ENCODE results near the gene AK8.

The AK8 gene

DNA sequence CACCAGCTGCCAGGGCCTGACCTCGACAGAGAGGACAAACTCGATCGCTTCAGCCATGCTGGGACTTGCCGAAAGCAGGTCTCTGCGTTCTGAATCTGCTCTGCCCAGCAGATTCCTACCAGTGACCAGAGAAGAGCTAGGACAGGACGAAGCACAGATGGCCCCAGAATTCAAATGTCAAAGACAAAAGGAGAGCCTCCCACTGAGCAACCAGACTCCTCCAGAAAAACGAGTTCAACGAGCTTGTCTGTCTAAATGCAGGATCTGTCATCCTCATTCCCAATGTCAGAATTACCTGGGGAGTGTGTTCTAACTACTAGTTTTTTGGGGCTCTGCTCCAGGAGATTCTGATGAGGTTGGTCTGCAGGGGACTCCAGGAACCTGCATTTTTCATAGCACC is 13.4 kb downstream of the AK8 start:
- Histone ChIP-seq H2AFZ (ENCODE audit: low read depth, low read length) (no peak overlapping the region), H3K9ac (ENCODE audit: low read length) (no peak overlapping the region), H2BK12ac (ENCODE audit: low read length in 2 of 2) (no peak overlapping the region), H3K14ac (ENCODE audit: low read length in 2 of 2) (no peak overlapping the region), H4K8ac (ENCODE audit: low read length) (no peak overlapping the region), H3K27me3 (ENCODE audit: control insufficient read depth in 1 of 2, insufficient read depth in 1 of 2, low read length in 2 of 2) (peaks cover 17 to 39% of the 10 kb centered on the region in 2 experiments), H4K91ac (ENCODE audit: low read length) (no peak overlapping the region), H3K23ac (ENCODE audit: low read length in 2 of 2) (no peak overlapping the region), H3K4ac (ENCODE audit: low read depth in 1 of 2, low read length in 2 of 2) (no peak overlapping the region), H3K27ac (ENCODE audit: low read length, poor library complexity, severe bottlenecking) (no peak overlapping the region), H3K4me1 (ENCODE audit: control insufficient read depth, insufficient read depth, low read depth, low read length) (no peaks in the 10 kb centered on the region), H3K9me3 (ENCODE audit: control insufficient read depth, low read length) (no peaks in the 10 kb centered on the region), H3K36me3 (ENCODE audit: control insufficient read depth in 1 of 2, insufficient read depth in 2 of 2, low read depth in 1 of 2, low read length in 2 of 2) (no peaks in the 10 kb centered on the region), H3K4me2 (ENCODE audit: low read length, poor library complexity, severe bottlenecking) (no peak overlapping the region), H3K4me3 (ENCODE audit: insufficient read depth in 1 of 2, low read depth in 1 of 2, low read length in 2 of 2) (no peak overlapping the region), H2AK5ac (ENCODE audit: low read length, severe bottlenecking) (no peak overlapping the region), H2BK15ac (ENCODE audit: low read depth, poor library complexity, severe bottlenecking) (no peak overlapping the region), H3K18ac (ENCODE audit: low read depth in 1 of 2, low read length in 2 of 2) (no peak overlapping the region), H2BK5ac (ENCODE audit: low read depth, low read length, poor library complexity, severe bottlenecking) (no peak overlapping the region), H2BK120ac (ENCODE audit: low read depth, low read length) (no peak overlapping the region), H3K79me1 (replicated peaks; ENCODE audit: low read length, poor library complexity, severe bottlenecking) (no peaks in the 10 kb centered on the region)
- WGBS: 86% methylated on average over 6 of the region's 8 CpGs
- no peak for DNase-seq

DNA sequence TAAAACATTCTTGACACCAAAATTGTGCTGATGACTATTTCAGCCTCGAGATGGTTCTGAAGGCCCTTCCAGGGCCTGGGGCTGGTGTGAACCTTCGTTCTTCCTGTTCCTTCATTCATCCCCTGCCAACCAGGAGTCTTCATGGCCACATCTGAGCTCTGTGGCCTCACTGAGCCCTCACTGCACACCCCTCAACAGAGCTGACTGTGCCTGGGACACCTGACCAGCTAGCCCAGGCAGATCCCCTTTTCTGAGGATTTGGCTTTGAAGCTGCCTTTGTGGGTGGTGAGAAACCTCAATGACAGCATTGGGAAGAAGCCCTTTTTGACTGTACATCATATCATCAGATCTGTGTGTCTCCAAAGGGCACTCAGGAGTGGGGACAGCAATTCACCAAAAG is 13.8 kb downstream of the AK8 start:
- H3K14ac ChIP-seq (ENCODE audit: low read length in 2 of 2): no peak overlapping the region
- H3K4me3 ChIP-seq (ENCODE audit: insufficient read depth in 1 of 2, low read depth in 1 of 2, low read length in 2 of 2): no peak overlapping the region
- no peak overlapping the region for H4K91ac ChIP-seq (ENCODE audit: low read length)
- H3K4me2 ChIP-seq (ENCODE audit: low read length, poor library complexity, severe bottlenecking): no peak overlapping the region
- no peak overlapping the region for H2BK120ac ChIP-seq (ENCODE audit: low read depth, low read length)
- no peak overlapping the region for H2BK15ac ChIP-seq (ENCODE audit: low read depth, poor library complexity, severe bottlenecking)
- H3K18ac ChIP-seq (ENCODE audit: low read depth in 1 of 2, low read length in 2 of 2): no peak overlapping the region
- H3K23ac ChIP-seq (ENCODE audit: low read length in 2 of 2): no peak overlapping the region
- H2AFZ ChIP-seq (ENCODE audit: low read depth, low read length): no peak overlapping the region
- H3K4me1 ChIP-seq (ENCODE audit: control insufficient read depth, insufficient read depth, low read depth, low read length): no peaks in the 10 kb centered on the region
- H3K79me1 ChIP-seq (replicated peaks; ENCODE audit: low read length, poor library complexity, severe bottlenecking): no peaks in the 10 kb centered on the region
- no peak overlapping the region for H2AK5ac ChIP-seq (ENCODE audit: low read length, severe bottlenecking)
- no peak overlapping the region for H4K8ac ChIP-seq (ENCODE audit: low read length)
- no peak overlapping the region for H3K9ac ChIP-seq (ENCODE audit: low read length)
- H3K36me3 ChIP-seq (ENCODE audit: control insufficient read depth in 1 of 2, insufficient read depth in 2 of 2, low read depth in 1 of 2, low read length in 2 of 2): no peaks in the 10 kb centered on the region
- WGBS: 57% methylated on average over 2 of the region's 2 CpGs
- no peak overlapping the region for H2BK5ac ChIP-seq (ENCODE audit: low read depth, low read length, poor library complexity, severe bottlenecking)
- H3K4ac ChIP-seq (ENCODE audit: low read depth in 1 of 2, low read length in 2 of 2): no peak overlapping the region
- H2BK12ac ChIP-seq (ENCODE audit: low read length in 2 of 2): no peak overlapping the region
- no peak overlapping the region for H3K27ac ChIP-seq (ENCODE audit: low read length, poor library complexity, severe bottlenecking)
- H3K27me3 ChIP-seq (ENCODE audit: control insufficient read depth in 1 of 2, insufficient read depth in 1 of 2, low read length in 2 of 2): peaks cover 19 to 39% of the 10 kb centered on the region in 2 experiments
- no peaks in the 10 kb centered on the region for H3K9me3 ChIP-seq (ENCODE audit: control insufficient read depth, low read length)
- DNase-seq: no peak

DNA sequence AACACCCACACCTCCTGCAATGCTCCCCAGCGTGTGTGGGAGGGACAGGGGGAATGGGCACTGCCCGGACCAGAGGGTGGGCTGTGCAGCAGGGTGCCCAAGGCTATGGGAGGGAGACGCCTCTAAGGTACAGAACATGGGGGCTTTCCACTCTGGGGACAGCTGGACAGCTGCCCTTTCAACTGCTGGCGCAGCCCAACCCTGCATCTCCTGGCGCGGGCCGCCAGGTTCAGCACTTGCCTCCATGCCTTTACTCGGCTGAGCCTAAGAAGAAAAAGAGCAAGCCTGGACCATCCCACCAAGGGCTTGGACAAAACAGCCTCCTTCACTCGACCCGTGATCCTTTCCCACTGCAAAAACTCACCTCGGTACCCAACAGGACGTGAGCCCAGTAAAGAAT is 15.0 kb downstream of the AK8 start:
- peaks cover under 1% of the 10 kb centered on the region for H3K4me1 ChIP-seq (ENCODE audit: control insufficient read depth, insufficient read depth, low read depth, low read length)

DNA sequence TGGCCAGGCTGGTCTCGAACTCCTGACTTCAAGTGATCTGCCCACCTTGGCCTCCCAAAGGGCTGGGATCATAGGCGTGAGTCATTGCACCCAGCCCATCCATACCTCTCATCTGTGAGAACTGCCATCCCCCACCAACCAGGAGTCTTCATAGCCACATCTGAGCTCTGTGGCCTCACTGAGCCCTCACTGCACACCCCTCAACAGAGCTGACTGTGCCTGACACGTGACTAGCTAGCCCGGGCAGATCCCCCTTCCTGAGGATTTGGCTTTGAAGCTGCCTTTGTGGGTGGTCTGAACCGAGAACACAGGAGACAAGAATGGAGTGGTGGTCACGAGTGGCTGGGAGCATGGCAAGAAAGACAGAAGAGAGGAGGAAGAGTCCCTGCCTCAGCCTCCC is 15.6 kb downstream of the AK8 start:
- no peak overlapping the region for H2AK5ac ChIP-seq (ENCODE audit: low read length, severe bottlenecking)
- H3K79me1 ChIP-seq (replicated peaks; ENCODE audit: low read length, poor library complexity, severe bottlenecking): no peaks in the 10 kb centered on the region
- H2BK15ac ChIP-seq (ENCODE audit: low read depth, poor library complexity, severe bottlenecking): no peak overlapping the region
- H2BK120ac ChIP-seq (ENCODE audit: low read depth, low read length): no peak overlapping the region
- no peak overlapping the region for H3K14ac ChIP-seq (ENCODE audit: low read length in 2 of 2)
- H3K23ac ChIP-seq (ENCODE audit: low read length in 2 of 2): no peak overlapping the region
- H3K27ac ChIP-seq (ENCODE audit: low read length, poor library complexity, severe bottlenecking): no peak overlapping the region
- no peak overlapping the region for H3K9ac ChIP-seq (ENCODE audit: low read length)
- no peaks in the 10 kb centered on the region for H3K36me3 ChIP-seq (ENCODE audit: control insufficient read depth in 1 of 2, insufficient read depth in 2 of 2, low read depth in 1 of 2, low read length in 2 of 2)
- H3K27me3 ChIP-seq (ENCODE audit: control insufficient read depth in 1 of 2, insufficient read depth in 1 of 2, low read length in 2 of 2): peaks cover 19 to 54% of the 10 kb centered on the region in 2 experiments
- H2BK12ac ChIP-seq (ENCODE audit: low read length in 2 of 2): no peak overlapping the region
- H3K4me1 ChIP-seq (ENCODE audit: control insufficient read depth, insufficient read depth, low read depth, low read length): peaks cover 6% of the 10 kb centered on the region
- H2BK5ac ChIP-seq (ENCODE audit: low read depth, low read length, poor library complexity, severe bottlenecking): no peak overlapping the region
- no peak overlapping the region for H3K18ac ChIP-seq (ENCODE audit: low read depth in 1 of 2, low read length in 2 of 2)
- no peak overlapping the region for H3K4ac ChIP-seq (ENCODE audit: low read depth in 1 of 2, low read length in 2 of 2)
- no peaks in the 10 kb centered on the region for H3K9me3 ChIP-seq (ENCODE audit: control insufficient read depth, low read length)
- H3K4me2 ChIP-seq (ENCODE audit: low read length, poor library complexity, severe bottlenecking): no peak overlapping the region
- H3K4me3 ChIP-seq (ENCODE audit: insufficient read depth in 1 of 2, low read depth in 1 of 2, low read length in 2 of 2): no peak overlapping the region
- DNase-seq: no peak
- 79% methylated on average over 6 of the region's 6 CpGs for WGBS
- no peak overlapping the region for H4K91ac ChIP-seq (ENCODE audit: low read length)
- no peak overlapping the region for H2AFZ ChIP-seq (ENCODE audit: low read depth, low read length)
- H4K8ac ChIP-seq (ENCODE audit: low read length): no peak overlapping the region

More for the DNA sequence above, 15.0 kb downstream of the AK8 start:
- Histone ChIP-seq H2BK5ac (ENCODE audit: low read depth, low read length, poor library complexity, severe bottlenecking) (no peak overlapping the region), H2BK12ac (ENCODE audit: low read length in 2 of 2) (no peak overlapping the region), H3K4ac (ENCODE audit: low read depth in 1 of 2, low read length in 2 of 2) (no peak overlapping the region), H3K18ac (ENCODE audit: low read depth in 1 of 2, low read length in 2 of 2) (no peak overlapping the region), H4K8ac (ENCODE audit: low read length) (no peak overlapping the region), H4K91ac (ENCODE audit: low read length) (no peak overlapping the region), H2AK5ac (ENCODE audit: low read length, severe bottlenecking) (no peak overlapping the region), H2BK15ac (ENCODE audit: low read depth, poor library complexity, severe bottlenecking) (no peak overlapping the region), H3K4me3 (ENCODE audit: insufficient read depth in 1 of 2, low read depth in 1 of 2, low read length in 2 of 2) (no peak overlapping the region), H3K4me2 (ENCODE audit: low read length, poor library complexity, severe bottlenecking) (no peak overlapping the region), H3K79me1 (replicated peaks; ENCODE audit: low read length, poor library complexity, severe bottlenecking) (no peaks in the 10 kb centered on the region), H3K9ac (ENCODE audit: low read length) (no peak overlapping the region), H2BK120ac (ENCODE audit: low read depth, low read length) (no peak overlapping the region), H3K23ac (ENCODE audit: low read length in 2 of 2) (no peak overlapping the region), H3K9me3 (ENCODE audit: control insufficient read depth, low read length) (no peaks in the 10 kb centered on the region), H3K27ac (ENCODE audit: low read length, poor library complexity, severe bottlenecking) (no peak overlapping the region), H3K14ac (ENCODE audit: low read length in 2 of 2) (no peak overlapping the region), H3K36me3 (ENCODE audit: control insufficient read depth in 1 of 2, insufficient read depth in 2 of 2, low read depth in 1 of 2, low read length in 2 of 2) (no peaks in the 10 kb centered on the region), H2AFZ (ENCODE audit: low read depth, low read length) (no peak overlapping the region), H3K27me3 (ENCODE audit: control insufficient read depth in 1 of 2, insufficient read depth in 1 of 2, low read length in 2 of 2) (peaks cover 19 to 51% of the 10 kb centered on the region in 2 experiments)
- DNase-seq: no peak
- WGBS: 85% methylated on average over 12 of the region's 12 CpGs
